ENCODE data around the gene PAK1. TPM values are rescaled to one million over a fixed set of nuclear protein-coding genes. Genes with fewer than 3 reads are reported as not detected.

PAK1 gene
- total and polyA plus RNA-seq, 10 of the 15 experiments (the other 5 are each of a cell fraction or from before 2014, with no cell fraction given): 43.8 to 321 (median 110) TPM

- intact Hi-C loops (cut with micrococcal nuclease; ENCODE audit: unreplicated experiment): loop anchor here (5.0 kb wide), 1 partner anchor 134 kb away; no protein-coding TSS in a partner anchor
- 100% methylated on average over 5 of the region's 5 CpGs for WGBS (ENCODE audit: insufficient coverage, insufficient replicate concordance, low lambda C conversion rate, missing lambda C conversion rate)
- Histone ChIP-seq H3K4me2 (ENCODE audit: control insufficient read depth, insufficient read depth) (no peak overlapping the region), H3K9me3 (replicated peaks; ENCODE audit: control insufficient read depth, insufficient read depth, low read length) (no peaks in the 10 kb centered on the region), H3K27ac (ENCODE audit: control insufficient read depth, insufficient read depth) (no peak overlapping the region), H3K36me3 (ENCODE audit: control insufficient read depth in 2 of 2, insufficient read depth in 2 of 2, low read length in 1 of 2) (no peaks in the 10 kb centered on the region; a peak in 1 of 4 replicates), H3K4me3 (no peak overlapping the region), H3K9ac (ENCODE audit: control insufficient read depth, insufficient read depth, low read length) (no peak overlapping the region), H3K27me3 (replicated peaks in 1 of 2; ENCODE audit: control insufficient read depth in 2 of 2, insufficient read depth in 2 of 2, low read length in 1 of 2) (no peaks in the 10 kb centered on the region), H3K4me1 (ENCODE audit: control insufficient read depth, insufficient read depth, low read length) (peaks cover 8% of the 10 kb centered on the region), H3K79me2 (ENCODE audit: control insufficient read depth, insufficient read depth, low read length) (peaks cover 56% of the 10 kb centered on the region), H2AFZ (ENCODE audit: control insufficient read depth, low read depth, low read length) (no peak overlapping the region), H4K20me1 (ENCODE audit: control insufficient read depth, insufficient read depth) (no peaks in the 10 kb centered on the region; the same call in 1 of the 2 replicates)
- ATAC-seq (no peak), DNase-seq (ENCODE audit: low read depth, low spot score) (no peak), FAIRE-seq (no peak)
- ChIA-PET CTCF (interaction anchor here (0.6 to 5.1 kb wide), 12 partner anchors 18 to 286 kb away, joined by 3 to 43 read pairs (median 5); no protein-coding TSS in a partner anchor), RAD21 (ENCODE audit: unreplicated experiment) (interaction anchor here (0.8 to 3.5 kb wide), 13 partner anchors 9 to 136 kb away, joined by 3 to 83 read pairs (median 10); no protein-coding TSS in a partner anchor), POLR2A (interaction anchor here (1.3 to 3.4 kb wide), 8 partner anchors 19 to 58 kb away, joined by 4 to 30 read pairs (median 10); no protein-coding TSS in a partner anchor), SMC1A (ENCODE audit: uncharacterized antibody, unreplicated experiment) (interaction anchor here (0.8 to 5.3 kb wide), 17 partner anchors 9 to 136 kb away, joined by 3 to 98 read pairs (median 6); partner anchors contain the start of gene PAK1)
- in situ Hi-C loops (cut with MboI): no loop called here
- BruUV-seq (replicated peaks): no TSS peak
- TF ChIP-seq BCL3 (IDR thresholded peaks at IDR 0.05; ENCODE audit: borderline replicate concordance, insufficient read depth, low read depth, low read length, poor library complexity, severe bottlenecking): no peak
- peak; percentile 32; the same call in 1 of the 2 replicates for TF ChIP-seq RAD21 (IDR thresholded peaks at IDR 0.05; ENCODE audit: insufficient read depth, low read depth, low read length)
These were observed 61.1 kb downstream of the PAK1 start for GRCh38 chr11:77412814-77413213.

Measured in GM12878 (cell line).